Brain microvascular endothelial cell (primary cell): ENCODE measurements around the gene GPR62.

ENCODE experiments used
- DNase-seq: peaks from one replicate; pipeline ENCODE4 v3.0.0-alpha.2; 2020
- H3K27ac ChIP-seq: fragments of 250-450 bp; sonication (Bioruptor Pico); 2 replicates; pipeline ENCODE4 v1.5.1; 2020; ENCODE audit warnings: mild to moderate bottlenecking, moderate library complexity
- H3K27me3 ChIP-seq: fragments of 250-450 bp; sonication (Bioruptor Pico); replicated peaks from 2 replicates; pipeline ENCODE4 v1.5.1; 2020; ENCODE audit warnings: mild to moderate bottlenecking
- H3K36me3 ChIP-seq: fragments of 250-450 bp; sonication (Bioruptor Pico); replicated peaks from 2 replicates; pipeline ENCODE4 v1.5.1; 2020; ENCODE audit warnings: mild to moderate bottlenecking
- H3K4me3 ChIP-seq: 2 replicates; pipeline ENCODE4 v1.5.1; 2011; ENCODE audit warnings: low read depth, mild to moderate bottlenecking, control low read depth, low read length, moderate library complexity
- CTCF ChIP-seq: IDR thresholded peaks from 2 replicates; pipeline ENCODE4 v1.5.1; 2011; ENCODE audit warnings: low read depth, mild to moderate bottlenecking, moderate library complexity, low read length, control low read depth, inconsistent platforms; ENCODE audit errors: missing control alignments
- in situ Hi-C: cut with HindIII; loops from 2 replicates; pipeline ENCODE4 v1.10.0; 2017; ENCODE audit warnings: low sequenced_read_pairs, low pct_ligation_motif_present

GPR62 gene

GRCh38 chr3:51945926-51946705 lies 9.1 kb upstream of the GPR62 start:
- in situ Hi-C loops: no loop called here
- Histone ChIP-seq H3K36me3 (no peaks in the 10 kb centered on the region), H3K27me3 (no peaks in the 10 kb centered on the region), H3K4me3 (no peak overlapping the region), H3K27ac (no peak overlapping the region)
- TF ChIP-seq CTCF: no peak
- DNase-seq: no peak

- TF ChIP-seq CTCF: no peak
- no peak for DNase-seq
- Histone ChIP-seq H3K27me3 (no peaks in the 10 kb centered on the region), H3K27ac (no peak overlapping the region), H3K4me3 (no peak overlapping the region), H3K36me3 (no peaks in the 10 kb centered on the region)
- in situ Hi-C loops: no loop called here
These were observed 8.4 kb upstream of the GPR62 start for GRCh38 chr3:51946796-51947195.

- H3K4me3 ChIP-seq: no peak overlapping the region
- H3K27ac ChIP-seq: no peak overlapping the region
- H3K27me3 ChIP-seq: no peaks in the 10 kb centered on the region
- no peak for DNase-seq
- in situ Hi-C loops: no loop called here
- no peaks in the 10 kb centered on the region for H3K36me3 ChIP-seq
- TF ChIP-seq CTCF: no peak
These were observed 7.8 kb upstream of the GPR62 start for GRCh38 chr3:51947215-51947900.

DNA sequence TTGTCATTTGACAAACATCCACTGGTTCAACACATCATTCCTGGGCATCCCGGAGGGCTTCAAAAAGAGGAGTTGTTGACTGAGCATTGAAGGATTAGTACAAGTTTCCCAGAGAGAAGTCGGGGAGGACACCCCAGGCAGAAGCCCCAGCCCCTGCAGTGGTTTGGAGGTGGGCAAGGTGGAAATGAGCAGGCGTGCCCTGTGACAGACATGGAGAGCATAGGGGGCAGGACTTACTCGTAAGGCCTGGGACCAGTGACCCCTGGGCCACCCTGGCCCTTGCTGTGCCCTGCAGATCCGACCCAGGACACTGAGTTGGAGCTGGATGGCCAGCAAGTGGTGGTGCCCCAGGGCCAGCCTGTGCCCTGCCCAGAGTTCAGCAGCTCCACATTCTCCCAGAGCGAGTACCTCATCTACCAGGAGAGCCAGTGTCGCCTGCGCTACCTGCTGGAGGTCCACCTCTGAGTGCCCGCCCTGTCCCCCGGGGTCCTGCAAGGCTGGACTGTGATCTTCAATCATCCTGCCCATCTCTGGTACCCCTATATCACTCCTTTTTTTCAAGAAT lies 7.1 kb upstream of the GPR62 start:
- Histone ChIP-seq H3K36me3 (no peaks in the 10 kb centered on the region), H3K27me3 (no peaks in the 10 kb centered on the region), H3K4me3 (no peak overlapping the region), H3K27ac (no peak overlapping the region)
- TF ChIP-seq CTCF: no peak
- no peak for DNase-seq
- in situ Hi-C loops: no loop called here

- Histone ChIP-seq H3K27ac (no peak overlapping the region), H3K4me3 (no peak overlapping the region), H3K36me3 (no peaks in the 10 kb centered on the region), H3K27me3 (no peaks in the 10 kb centered on the region)
- DNase-seq: no peak
- in situ Hi-C loops: no loop called here
- TF ChIP-seq CTCF: no peak
These were observed 6.1 kb upstream of the GPR62 start for GRCh38 chr3:51949121-51949520.
